Measurements from ENCODE around the gene LIPI.
"Not testable (repeated sequence)": the region's sequence is repeated elsewhere in the genome, so short reads cannot be mapped to it uniquely, and the experiment has no call there.

Gene LIPI

GRCh38 chr21:14215971-14216641 lies 5.4 kb upstream of the LIPI start, which contains the start of gene RBM11:
Gene RBM11 (plus strand): TSS chr21:14216157. CDS start chr21:14216187, 30 bp downstream.
- peak within 1 kb of the TSS; percentile 60 for H3K4me3 ChIP-seq (ENCODE audit: low read length)
- TF ChIP-seq CTCF (IDR thresholded peaks at IDR 0.05; ENCODE audit: insufficient read depth, low read depth, low read length, missing control alignments): no peak

GRCh38 chr21:14213164-14213563 lies 2.4 kb upstream of the LIPI start:
- no peak overlapping the region for H3K4me3 ChIP-seq (ENCODE audit: low read length)
- TF ChIP-seq CTCF (IDR thresholded peaks at IDR 0.05; ENCODE audit: insufficient read depth, low read depth, low read length, missing control alignments): no peak
- no peak for DNase-seq (ENCODE audit: low read depth)

More at GRCh38 chr21:14215971-14216641, 5.4 kb upstream of the LIPI start, which contains the start of gene RBM11:
- DNase-seq (ENCODE audit: low read depth): peak; percentile 75

DNA sequence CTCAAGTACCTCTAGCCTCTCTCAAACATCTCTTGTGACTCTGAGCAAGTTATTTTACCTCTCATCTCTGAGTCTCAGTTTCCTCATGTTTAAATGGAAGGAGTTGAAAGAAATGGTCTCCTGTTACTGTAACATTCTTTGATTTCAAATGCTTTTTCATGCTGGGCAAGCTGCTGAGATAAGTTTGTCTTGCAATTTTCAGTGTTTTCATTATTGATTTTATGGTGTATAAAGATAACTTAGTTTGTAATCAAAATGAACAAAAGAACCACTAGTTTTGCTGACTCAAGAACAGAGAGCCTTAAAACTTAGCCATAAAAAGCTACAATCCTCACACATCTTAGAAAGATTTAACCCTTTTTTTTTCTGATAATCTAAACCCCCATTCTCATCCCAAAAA lies 4.5 kb downstream of the LIPI start:
- no peak for DNase-seq (ENCODE audit: low read depth)
- no peak overlapping the region for H3K4me3 ChIP-seq (ENCODE audit: low read length)
- TF ChIP-seq CTCF (IDR thresholded peaks at IDR 0.05; ENCODE audit: insufficient read depth, low read depth, low read length, missing control alignments): no peak

- not testable (repeated sequence) for DNase-seq (ENCODE audit: low read depth); H3K4me3 ChIP-seq (ENCODE audit: low read length)
Observed at GRCh38 chr21:14166463-14167223, 44.1 kb downstream of the LIPI start.

GRCh38 chr21:14143999-14144398 lies 66.8 kb downstream of the LIPI start:
- no peak for TF ChIP-seq CTCF (IDR thresholded peaks at IDR 0.05; ENCODE audit: insufficient read depth, low read depth, low read length, missing control alignments)
- DNase-seq (ENCODE audit: low read depth): no peak

GRCh38 chr21:14124266-14124665 lies 86.5 kb downstream of the LIPI start:
- H3K4me3 ChIP-seq (ENCODE audit: low read length): no peak overlapping the region
- TF ChIP-seq CTCF (IDR thresholded peaks at IDR 0.05; ENCODE audit: insufficient read depth, low read depth, low read length, missing control alignments): no peak
- no peak for DNase-seq (ENCODE audit: low read depth)

More at GRCh38 chr21:14143999-14144398, 66.8 kb downstream of the LIPI start:
- H3K4me3 ChIP-seq (ENCODE audit: low read length): no peak overlapping the region

DNA sequence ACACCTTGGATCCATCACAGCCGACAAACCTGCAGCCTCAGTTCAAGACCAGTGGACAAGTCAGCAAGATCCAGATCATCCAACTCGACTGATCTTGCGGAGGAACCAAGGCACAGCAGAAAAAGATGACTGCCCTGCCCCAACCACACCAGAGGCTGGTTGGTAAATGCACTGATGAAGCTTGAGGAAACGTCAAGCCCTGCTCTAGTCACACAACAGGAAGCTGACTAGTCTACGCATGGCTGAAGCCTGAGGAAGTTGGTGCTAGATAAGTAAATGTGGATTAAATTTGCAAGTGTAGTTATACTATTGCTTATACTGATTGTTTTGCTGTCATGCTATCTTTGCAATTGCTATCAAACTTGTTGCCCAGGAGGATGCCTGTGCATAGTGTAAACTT lies 89.0 kb downstream of the LIPI start:
- TF ChIP-seq CTCF (IDR thresholded peaks at IDR 0.05; ENCODE audit: insufficient read depth, low read depth, low read length, missing control alignments): no peak
- no peak overlapping the region for H3K4me3 ChIP-seq (ENCODE audit: low read length)
- no peak for DNase-seq (ENCODE audit: low read depth)
